ENCODE results near the gene GOLPH3.
"Not testable (repeated sequence)": the region's sequence is repeated elsewhere in the genome, so short reads cannot be mapped to it uniquely, and the experiment has no call there.

GOLPH3 gene

DNA sequence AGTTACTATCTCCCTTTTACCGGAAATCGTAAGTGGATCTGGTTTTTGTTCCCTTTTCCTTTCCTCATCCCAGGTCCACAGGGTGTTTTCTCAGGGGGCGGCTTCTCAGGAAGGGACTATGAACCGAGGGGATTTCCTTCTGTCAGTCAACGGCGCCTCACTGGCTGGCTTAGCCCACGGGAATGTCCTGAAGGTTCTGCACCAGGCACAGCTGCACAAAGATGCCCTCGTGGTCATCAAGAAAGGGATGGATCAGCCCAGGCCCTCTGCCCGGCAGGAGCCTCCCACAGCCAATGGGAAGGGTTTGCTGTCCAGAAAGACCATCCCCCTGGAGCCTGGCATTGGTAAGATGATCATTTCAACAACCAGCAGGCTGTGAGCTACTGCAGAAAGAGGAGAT is 75.8 kb downstream of the GOLPH3 start:
- DNase-seq: peak; percentile 67

GRCh38 chr5:32096891-32097595 is 77.1 kb downstream of the GOLPH3 start:
- peak; percentile 95 for DNase-seq

GRCh38 chr5:32095261-32095671 is 78.9 kb downstream of the GOLPH3 start:
- DNase-seq: no peak

DNA sequence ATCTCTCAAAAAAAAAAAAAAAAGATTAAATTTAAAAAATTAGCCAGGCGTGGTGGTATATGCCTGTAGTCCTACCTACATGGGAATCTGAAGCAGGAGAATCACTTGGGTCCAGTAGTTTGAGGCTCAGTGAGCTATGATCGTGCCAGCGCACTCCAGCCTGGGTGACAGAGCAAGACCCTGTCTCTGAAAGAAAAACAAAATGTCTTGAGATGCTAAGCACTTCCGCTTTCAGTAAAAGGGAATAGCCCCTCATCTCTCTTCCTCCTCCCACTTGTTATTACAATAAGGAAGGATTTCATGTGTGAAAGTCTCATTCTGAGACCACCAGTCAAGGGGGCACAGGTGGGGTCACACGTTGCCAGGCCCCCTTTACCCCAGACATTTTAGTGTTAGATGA is 79.4 kb downstream of the GOLPH3 start:
- DNase-seq: no peak

DNA sequence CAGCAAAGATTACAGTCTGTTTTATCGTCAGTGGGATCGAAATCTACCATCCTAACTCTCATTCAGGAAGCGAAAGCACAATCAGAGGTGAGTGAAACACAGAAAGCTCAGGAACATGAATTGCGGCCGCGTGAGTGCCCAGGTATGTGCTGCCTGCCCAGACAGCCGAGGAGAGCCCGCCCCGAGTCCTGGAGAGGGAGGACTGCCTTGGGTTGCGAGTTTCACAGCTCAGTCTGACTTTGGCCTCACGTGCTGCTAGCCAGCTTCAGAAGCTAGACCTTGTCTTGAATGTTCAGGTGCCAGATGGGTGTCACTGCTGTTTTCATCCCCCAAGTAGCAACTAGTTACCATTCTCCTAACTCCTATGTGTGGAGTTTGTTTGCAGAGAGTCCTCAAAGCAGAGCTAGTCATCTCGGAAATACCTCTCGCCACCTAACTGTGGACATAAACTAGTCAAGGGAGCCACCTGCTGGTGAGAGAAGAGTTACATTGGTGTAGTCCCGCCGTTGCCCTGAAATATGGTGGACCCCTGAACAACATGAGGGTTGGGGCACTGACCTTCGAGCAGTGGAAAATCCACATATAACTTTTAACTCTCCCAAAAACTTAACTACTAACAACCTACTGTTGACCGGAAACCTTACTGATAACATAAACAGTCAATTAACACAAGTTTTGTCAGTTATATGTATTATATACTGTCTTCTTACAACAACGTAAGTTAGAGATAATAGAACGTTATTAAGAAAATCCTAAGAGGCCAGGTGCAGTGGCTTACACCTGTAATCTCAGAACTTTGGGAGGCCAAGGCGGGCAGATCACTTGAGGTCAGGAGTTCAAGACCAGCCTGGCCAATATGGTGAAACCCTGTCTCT is 80.9 kb downstream of the GOLPH3 start:
- peak; percentile 89 for DNase-seq

GRCh38 chr5:32090755-32091128 is 83.4 kb downstream of the GOLPH3 start:
- DNase-seq: no peak

GRCh38 chr5:32090026-32090754 is 83.9 kb downstream of the GOLPH3 start:
- no peak for DNase-seq

GRCh38 chr5:32089146-32090000 is 84.7 kb downstream of the GOLPH3 start:
- DNase-seq: no peak

GRCh38 chr5:32088214-32088613 is 85.9 kb downstream of the GOLPH3 start:
- peak; percentile 13 for DNase-seq

DNA sequence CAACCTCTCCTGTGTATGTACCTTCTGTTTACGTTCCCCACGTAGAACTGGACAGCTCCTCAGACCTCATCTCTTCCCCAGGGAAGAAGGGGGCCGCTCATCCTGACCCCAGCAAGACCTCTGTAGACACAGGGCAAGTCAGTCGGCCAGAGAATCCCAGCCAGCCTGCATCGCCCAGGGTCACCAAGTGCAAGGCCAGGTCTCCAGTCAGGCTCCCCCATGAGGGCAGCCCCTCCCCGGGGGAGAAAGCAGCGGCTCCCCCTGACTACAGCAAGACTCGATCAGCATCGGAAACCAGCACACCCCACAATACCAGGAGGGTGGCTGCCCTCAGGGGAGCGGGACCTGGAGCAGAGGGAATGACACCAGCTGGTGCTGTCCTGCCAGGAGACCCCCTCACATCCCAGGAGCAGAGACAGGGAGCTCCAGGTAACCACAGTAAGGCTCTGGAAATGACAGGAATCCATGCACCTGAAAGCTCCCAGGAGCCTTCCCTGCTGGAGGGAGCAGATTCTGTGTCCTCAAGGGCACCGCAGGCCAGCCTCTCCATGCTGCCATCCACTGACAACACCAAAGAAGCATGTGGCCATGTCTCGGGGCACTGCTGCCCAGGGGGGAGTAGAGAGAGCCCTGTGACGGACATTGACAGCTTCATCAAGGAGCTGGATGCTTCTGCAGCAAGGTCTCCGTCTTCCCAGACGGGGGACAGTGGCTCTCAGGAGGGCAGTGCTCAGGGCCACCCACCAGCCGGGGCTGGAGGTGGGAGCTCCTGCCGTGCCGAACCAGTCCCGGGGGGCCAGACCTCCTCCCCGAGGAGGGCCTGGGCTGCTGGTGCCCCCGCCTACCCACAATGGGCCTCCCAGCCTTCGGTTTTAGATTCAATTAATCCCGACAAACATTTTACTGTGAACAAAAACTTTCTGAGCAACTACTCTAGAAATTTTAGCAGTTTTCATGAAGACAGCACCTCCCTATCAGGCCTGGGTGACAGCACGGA is 86.7 kb downstream of the GOLPH3 start:
- DNase-seq: no peak

DNA sequence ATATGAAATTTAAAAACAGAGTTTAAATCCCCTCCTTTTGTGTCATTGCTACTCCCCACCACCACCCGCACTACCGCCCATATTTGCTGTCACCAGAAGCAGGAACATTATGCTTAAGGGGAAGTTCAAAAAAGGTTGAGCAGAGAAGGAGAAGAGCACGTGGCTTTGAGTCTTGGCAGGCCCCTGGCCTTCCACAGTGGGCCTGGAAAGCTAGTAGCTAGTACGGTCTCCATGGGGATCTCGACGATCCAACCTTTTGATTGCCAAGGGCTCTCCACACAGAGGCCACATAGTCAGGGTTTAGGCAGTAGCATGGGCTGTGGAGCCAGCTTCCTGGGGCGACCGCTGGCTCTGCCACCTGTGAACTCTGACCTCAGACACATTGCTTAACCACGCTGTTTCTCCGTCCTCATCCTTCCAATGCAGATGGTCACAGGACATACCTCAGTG is 90.1 kb downstream of the GOLPH3 start:
- DNase-seq: no peak

DNA sequence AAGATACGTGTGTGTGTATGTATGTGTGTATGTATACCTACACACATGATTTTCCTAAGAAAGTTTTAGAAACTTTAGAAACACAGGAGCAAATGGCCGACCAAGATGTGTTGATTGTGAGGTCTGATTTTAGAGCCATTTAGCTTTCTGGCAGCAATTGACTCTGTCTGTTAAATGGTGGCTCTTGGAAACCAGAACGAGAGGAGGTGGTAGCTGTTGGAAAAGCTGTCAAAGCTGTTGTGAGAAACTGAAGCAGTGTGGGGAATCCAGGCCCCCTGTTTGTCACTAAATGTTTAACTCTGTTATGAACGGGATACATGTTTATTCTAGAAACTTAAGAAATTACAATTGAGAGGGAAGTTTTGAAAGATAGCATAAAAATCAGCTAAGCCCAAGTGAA is 91.4 kb downstream of the GOLPH3 start:
- DNase-seq: no peak

DNA sequence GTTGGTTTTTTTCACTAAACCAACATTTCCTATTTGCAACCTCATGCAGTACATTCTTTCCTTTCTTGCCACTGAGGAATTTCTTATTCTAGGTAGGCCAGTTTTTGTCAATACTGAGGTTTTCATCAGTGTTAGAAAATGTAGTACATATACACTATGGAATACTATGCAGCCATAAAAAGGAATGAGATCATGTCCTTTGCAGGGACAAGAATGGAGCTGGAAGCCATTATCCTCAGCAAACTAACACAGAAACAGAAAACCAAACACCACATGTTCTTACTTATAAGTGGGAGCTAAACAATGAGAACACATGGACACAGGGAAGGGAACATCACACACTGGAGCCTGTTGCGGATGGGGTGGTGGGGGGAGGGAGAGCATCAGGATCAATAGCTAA is 93.6 kb downstream of the GOLPH3 start:
- DNase-seq: not testable (repeated sequence)

GRCh38 chr5:32078855-32079254 is 95.3 kb downstream of the GOLPH3 start:
- not testable (repeated sequence) for DNase-seq

- DNase-seq: peak; percentile 61
Measured at GRCh38 chr5:32076699-32077695, 97.1 kb downstream of the GOLPH3 start.

Measured in NCI-H82 (cell line).